GM12865 (cell line): Measurements from ENCODE around the gene GTF3C1.

Experiments
- DNase-seq: peaks from one replicate; pipeline ENCODE4 v3.0.0; 2010; ENCODE audit warnings: low read depth
- H3K4me3 ChIP-seq: 2 replicates; pipeline ENCODE4 v1.5.1; 2011; ENCODE audit warnings: mild to moderate bottlenecking, low read depth, low read length, control low read depth
- CTCF ChIP-seq: IDR thresholded peaks from 2 replicates; pipeline ENCODE4 v1.5.1; 2011; ENCODE audit warnings: low read length, control low read depth, low read depth, inconsistent platforms; ENCODE audit not compliant: insufficient read depth; ENCODE audit errors: missing control alignments

GTF3C1 gene

GRCh38 chr16:27514806-27515205, 34.9 kb downstream of the GTF3C1 start:
- H3K4me3 ChIP-seq: no peak overlapping the region
- no peak for TF ChIP-seq CTCF
- no peak for DNase-seq

GRCh38 chr16:27511657-27512448, 37.9 kb downstream of the GTF3C1 start:
- TF ChIP-seq CTCF: no peak
- no peak for DNase-seq
- no peak overlapping the region for H3K4me3 ChIP-seq

DNA sequence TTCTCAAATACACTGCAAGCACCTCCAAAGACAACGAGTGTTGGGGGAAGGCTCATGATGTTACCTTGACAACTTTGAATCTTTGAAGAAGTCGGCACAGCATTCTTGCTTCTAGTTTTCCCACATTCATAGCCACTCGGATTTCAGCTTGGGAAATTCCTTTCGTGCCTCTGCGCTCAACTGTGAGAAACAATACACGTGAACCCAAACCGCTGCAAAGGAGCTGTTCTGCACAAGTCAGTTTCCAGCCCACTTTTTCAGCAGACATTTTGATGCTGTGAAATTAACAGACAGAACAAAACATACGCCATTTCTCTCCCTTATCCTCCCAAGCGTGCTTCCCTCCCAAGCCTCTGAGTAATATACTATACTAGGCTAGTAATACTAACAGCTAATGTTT, 41.2 kb downstream of the GTF3C1 start:
- no peak overlapping the region for H3K4me3 ChIP-seq
- no peak for TF ChIP-seq CTCF
- DNase-seq: no peak

DNA sequence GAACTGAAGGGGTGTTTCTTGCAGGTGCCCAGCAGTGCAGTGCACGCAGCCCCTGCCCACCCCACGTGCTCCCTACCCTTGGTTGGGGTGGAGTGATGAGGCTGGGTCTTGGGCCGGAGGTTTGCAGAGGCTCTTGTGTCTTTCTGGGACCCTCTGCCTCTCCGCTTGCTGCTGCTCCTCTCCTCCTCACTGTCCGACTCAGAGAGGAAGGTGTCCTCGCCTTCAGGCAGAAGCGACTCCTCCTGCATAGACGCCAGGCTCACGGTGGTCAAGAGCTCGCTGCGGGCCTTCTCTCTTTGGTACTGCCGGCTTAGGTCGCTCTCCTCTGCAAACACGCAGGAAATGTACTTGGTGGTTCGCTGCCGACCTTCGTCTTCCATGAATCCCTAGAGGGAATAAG, 42.9 kb downstream of the GTF3C1 start:
- DNase-seq: no peak
- H3K4me3 ChIP-seq: no peak overlapping the region
- TF ChIP-seq CTCF: no peak

GRCh38 chr16:27505297-27506236, 44.1 kb downstream of the GTF3C1 start:
- no peak overlapping the region for H3K4me3 ChIP-seq
- no peak for DNase-seq

DNA sequence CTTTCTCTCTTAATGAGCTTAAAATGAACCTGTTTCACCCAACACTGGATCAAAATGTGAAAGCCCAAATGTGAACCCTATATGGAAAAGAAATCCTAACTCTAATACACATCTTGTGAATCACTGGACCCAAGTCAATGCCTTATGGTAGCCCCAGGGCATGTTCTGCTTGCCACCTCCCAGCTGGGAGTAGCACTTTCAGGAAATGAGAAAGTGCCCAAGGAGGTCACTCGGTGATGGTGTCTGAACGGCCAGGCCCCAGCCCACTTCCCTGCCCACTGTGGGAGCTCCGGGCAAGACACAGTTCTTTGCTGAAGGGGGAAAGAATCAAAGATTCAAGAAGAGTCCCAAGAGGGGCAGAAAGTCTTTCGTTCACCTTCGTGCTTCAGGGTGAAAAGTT, 46.1 kb downstream of the GTF3C1 start:
- H3K4me3 ChIP-seq: no peak overlapping the region
- no peak for TF ChIP-seq CTCF
- DNase-seq: no peak

More at GRCh38 chr16:27505297-27506236, 44.1 kb downstream of the GTF3C1 start:
- TF ChIP-seq CTCF: no peak
